Left ventricle myocardium inferior (tissue), 1 donor: Measurements from ENCODE around the gene RNASE8. TPM values are rescaled to one million over a fixed set of nuclear protein-coding genes. Genes with fewer than 3 reads are reported as not detected.

Experiments
- DNase-seq: peaks from one replicate; pipeline ENCODE4 v3.0.0-alpha.2; 2020
- H3K27ac ChIP-seq: fragments of 200-600 bp; replicated peaks from 2 replicates; pipeline ENCODE4 v1.8.0; 2021
- H3K27me3 ChIP-seq: fragments of 200-600 bp; 2 replicates; pipeline ENCODE4 v1.8.0; 2021; ENCODE audit warnings: low read depth
- H3K36me3 ChIP-seq: fragments of 200-600 bp; 2 replicates; pipeline ENCODE4 v1.8.0; 2021
- H3K4me1 ChIP-seq: fragments of 200-600 bp; 2 replicates; pipeline ENCODE4 v1.8.0; 2021
- H3K4me3 ChIP-seq: fragments of 200-600 bp; 2 replicates; pipeline ENCODE4 v1.8.0; 2021; ENCODE audit warnings: mild to moderate bottlenecking, moderate library complexity
- H3K9me3 ChIP-seq: fragments of 200-600 bp; replicated peaks from 2 replicates; pipeline ENCODE4 v1.8.0; 2021
- CTCF ChIP-seq: fragments of 200-600 bp; IDR thresholded peaks from 2 replicates; pipeline ENCODE4 v1.8.0; 2021; ENCODE audit warnings: antibody characterized with exemption, mild to moderate bottlenecking, borderline replicate concordance
- intact Hi-C: fragments of 100-400 bp; cut with micrococcal nuclease; formaldehyde crosslinking; loops from one replicate; pipeline ENCODE4 v1.11.0; 2022
- total RNA-seq: library from RNA; stranded (reverse); fragmentation: NEBNext Ultra II Directional; extraction: Animal tissue kit (Norgen Biotek cat#: 25700); gene quantifications from one replicate; pipeline ENCODE4 v1.2.1, GENCODE V29; 2021
- donor health status: DM: no; HTN: yes; CAD: no; lungs with severe emphysema.

Gene RNASE8
- total RNA-seq, 1 donor from 2014 or later = not detected

- intact Hi-C loops = no loop called here
- no peaks in the 10 kb centered on the region for H3K27me3 ChIP-seq
- H3K36me3 ChIP-seq = peaks cover 91% of the 10 kb centered on the region
- H3K4me1 ChIP-seq = peaks cover 11% of the 10 kb centered on the region
- DNase-seq = no peak
- no peaks in the 10 kb centered on the region for H3K9me3 ChIP-seq
- no peak overlapping the region for H3K4me3 ChIP-seq
- H3K27ac ChIP-seq = peak overlapping the region; percentile 27
- no peak for TF ChIP-seq CTCF
Measured at GRCh38 chr14:21086908-21087293, 29.3 kb downstream of the RNASE8 start.

GRCh38 chr14:21087294-21088091 is 29.9 kb downstream of the RNASE8 start:
- H3K9me3 ChIP-seq = no peaks in the 10 kb centered on the region
- no peak overlapping the region for H3K4me3 ChIP-seq
- peaks cover 90% of the 10 kb centered on the region for H3K36me3 ChIP-seq
- peaks cover 16% of the 10 kb centered on the region for H3K4me1 ChIP-seq
- no peak for TF ChIP-seq CTCF
- intact Hi-C loops = no loop called here
- DNase-seq = no peak
- H3K27me3 ChIP-seq = no peaks in the 10 kb centered on the region
- H3K27ac ChIP-seq = peak overlapping the region; percentile 27

- no peak overlapping the region for H3K27ac ChIP-seq
- no peaks in the 10 kb centered on the region for H3K27me3 ChIP-seq
- no peaks in the 10 kb centered on the region for H3K9me3 ChIP-seq
- H3K4me3 ChIP-seq = no peak overlapping the region
- no peak for TF ChIP-seq CTCF
- peaks cover 21% of the 10 kb centered on the region for H3K4me1 ChIP-seq
- intact Hi-C loops = no loop called here
- no peak for DNase-seq
- H3K36me3 ChIP-seq = peaks cover 83% of the 10 kb centered on the region
Measured at GRCh38 chr14:21088687-21089086, 31.1 kb downstream of the RNASE8 start.

- H3K27me3 ChIP-seq = no peaks in the 10 kb centered on the region
- intact Hi-C loops = no loop called here
- no peak overlapping the region for H3K27ac ChIP-seq
- no peak for DNase-seq
- H3K9me3 ChIP-seq = no peaks in the 10 kb centered on the region
- no peak overlapping the region for H3K4me3 ChIP-seq
- peaks cover 26% of the 10 kb centered on the region for H3K4me1 ChIP-seq
- H3K36me3 ChIP-seq = peaks cover 78% of the 10 kb centered on the region
- no peak for TF ChIP-seq CTCF
Measured at GRCh38 chr14:21089271-21089670, 31.6 kb downstream of the RNASE8 start.

GRCh38 chr14:21089877-21090193 is 32.2 kb downstream of the RNASE8 start:
- H3K36me3 ChIP-seq = peaks cover 72% of the 10 kb centered on the region
- H3K4me1 ChIP-seq = peaks cover 23% of the 10 kb centered on the region

More at GRCh38 chr14:21089877-21090193, 32.2 kb downstream of the RNASE8 start:
- H3K27ac ChIP-seq = no peak overlapping the region
- H3K27me3 ChIP-seq = no peaks in the 10 kb centered on the region
- intact Hi-C loops = no loop called here
- no peak for DNase-seq
- H3K9me3 ChIP-seq = no peaks in the 10 kb centered on the region
- TF ChIP-seq CTCF = no peak
- H3K4me3 ChIP-seq = no peak overlapping the region
